ENCODE measurements around the gene TBC1D23.
"Not testable (repeated sequence)": the region's sequence is repeated elsewhere in the genome, so short reads cannot be mapped to it uniquely, and the experiment has no call there.

Gene TBC1D23

DNA sequence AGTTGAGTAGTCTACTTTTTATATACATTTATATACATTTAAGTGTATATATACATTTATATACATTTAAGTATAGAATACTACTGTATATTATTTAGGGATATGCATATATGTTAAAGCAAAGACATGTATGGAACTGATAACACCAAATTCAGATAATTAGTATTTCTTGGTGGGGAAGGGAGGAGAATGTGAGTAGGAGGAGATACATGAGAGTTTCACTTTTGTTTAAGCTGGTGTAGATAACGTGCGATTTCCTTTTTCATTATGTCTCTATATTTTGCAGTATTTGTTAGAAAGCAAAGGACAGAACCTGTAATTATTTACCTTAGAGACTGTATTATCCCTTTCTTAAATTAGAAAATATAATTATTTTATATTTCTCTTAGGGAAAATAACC lies 57.1 kb downstream of the TBC1D23 start:
- WGBS (ENCODE audit: extremely low coverage, insufficient coverage, insufficient read length) = no CpG with 5 or more reads among the region's 2 CpGs
- no peak overlapping the region for H2AK5ac ChIP-seq (ENCODE audit: low read length)
- no peak overlapping the region for H3K4me2 ChIP-seq (ENCODE audit: low read length)
- no peak overlapping the region for H3K27ac ChIP-seq (ENCODE audit: low read depth, low read length)
- H2AFZ ChIP-seq (ENCODE audit: insufficient read depth, low read length, poor library complexity) = no peak overlapping the region
- H3K4ac ChIP-seq (ENCODE audit: low read depth, low read length) = no peak overlapping the region
- H2BK5ac ChIP-seq (ENCODE audit: low read depth, low read length, poor library complexity) = no peak overlapping the region
- H4K12ac ChIP-seq (ENCODE audit: low read depth, low read length) = no peak overlapping the region
- H4K91ac ChIP-seq (ENCODE audit: low read depth, low read length) = no peak overlapping the region
- no peak overlapping the region for H3K23ac ChIP-seq (ENCODE audit: low read length)
- H3K4me3 ChIP-seq (ENCODE audit: low read depth, low read length) = no peak overlapping the region
- H3K36me3 ChIP-seq (ENCODE audit: control insufficient read depth in 1 of 2, insufficient read depth in 2 of 2, low read length in 2 of 2) = peaks cover 1 to 5% of the 10 kb centered on the region in 2 experiments
- H3K9me3 ChIP-seq (ENCODE audit: insufficient read depth, low read depth, low read length) = no peaks in the 10 kb centered on the region
- no peaks in the 10 kb centered on the region for H3K79me2 ChIP-seq (ENCODE audit: control insufficient read depth, insufficient read depth, low read length, poor library complexity)
- H2BK120ac ChIP-seq (ENCODE audit: insufficient read depth, low read length, poor library complexity) = no peak overlapping the region
- no peaks in the 10 kb centered on the region for H3K4me1 ChIP-seq (ENCODE audit: control insufficient read depth in 1 of 2, insufficient read depth in 2 of 2, low read length in 2 of 2)
- H3K18ac ChIP-seq (ENCODE audit: low read length) = no peak overlapping the region
- H3K27me3 ChIP-seq (ENCODE audit: insufficient read depth, low read length) = no peaks in the 10 kb centered on the region
- no peak for DNase-seq
- no peak overlapping the region for H2BK12ac ChIP-seq (ENCODE audit: low read length)
- H4K8ac ChIP-seq (ENCODE audit: low read depth, low read length) = no peak overlapping the region
- no peak overlapping the region for H3K9ac ChIP-seq (ENCODE audit: low read length)
- no peaks in the 10 kb centered on the region for H3K79me1 ChIP-seq (ENCODE audit: low read length)
- H3K14ac ChIP-seq (ENCODE audit: low read length) = no peak overlapping the region

DNA sequence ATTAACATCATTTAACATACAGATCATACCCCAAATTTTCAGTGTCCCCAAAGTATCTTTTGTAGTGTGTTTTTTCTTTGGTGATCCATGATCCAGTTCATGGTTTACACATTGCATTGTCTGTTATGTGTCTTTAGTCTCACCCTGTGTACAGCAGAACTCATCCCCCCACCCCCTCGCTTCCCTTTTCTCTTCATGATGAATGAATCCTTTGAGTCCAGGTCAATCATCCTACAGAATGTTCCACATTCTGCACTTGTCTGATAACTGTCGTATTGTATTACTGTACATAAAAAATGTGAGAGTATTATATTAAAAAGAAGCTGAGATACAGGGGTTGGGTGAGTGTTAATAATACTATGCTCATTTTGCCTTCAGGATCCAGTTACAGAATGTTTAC lies 59.2 kb downstream of the TBC1D23 start:
- Histone ChIP-seq H2BK5ac (ENCODE audit: low read depth, low read length, poor library complexity) (no peak overlapping the region), H4K8ac (ENCODE audit: low read depth, low read length) (no peak overlapping the region), H3K27me3 (ENCODE audit: insufficient read depth, low read length) (no peaks in the 10 kb centered on the region), H4K91ac (ENCODE audit: low read depth, low read length) (no peak overlapping the region), H3K4me1 (ENCODE audit: control insufficient read depth in 1 of 2, insufficient read depth in 2 of 2, low read length in 2 of 2) (no peaks in the 10 kb centered on the region), H3K79me1 (ENCODE audit: low read length) (no peaks in the 10 kb centered on the region), H3K14ac (ENCODE audit: low read length) (no peak overlapping the region), H3K36me3 (ENCODE audit: control insufficient read depth in 1 of 2, insufficient read depth in 2 of 2, low read length in 2 of 2) (peaks cover 0 to 2% of the 10 kb centered on the region in 2 experiments), H3K79me2 (ENCODE audit: control insufficient read depth, insufficient read depth, low read length, poor library complexity) (no peaks in the 10 kb centered on the region), H4K12ac (ENCODE audit: low read depth, low read length) (no peak overlapping the region), H2AFZ (ENCODE audit: insufficient read depth, low read length, poor library complexity) (no peak overlapping the region), H3K9ac (ENCODE audit: low read length) (no peak overlapping the region), H2BK12ac (ENCODE audit: low read length) (no peak overlapping the region), H3K9me3 (ENCODE audit: insufficient read depth, low read depth, low read length) (no peaks in the 10 kb centered on the region), H2AK5ac (ENCODE audit: low read length) (no peak overlapping the region), H3K4ac (ENCODE audit: low read depth, low read length) (no peak overlapping the region), H3K18ac (ENCODE audit: low read length) (no peak overlapping the region), H3K4me3 (ENCODE audit: low read depth, low read length) (no peak overlapping the region), H3K4me2 (ENCODE audit: low read length) (no peak overlapping the region), H3K23ac (ENCODE audit: low read length) (no peak overlapping the region), H3K27ac (ENCODE audit: low read depth, low read length) (no peak overlapping the region), H2BK120ac (ENCODE audit: insufficient read depth, low read length, poor library complexity) (no peak overlapping the region)
- no peak for DNase-seq
- WGBS (ENCODE audit: extremely low coverage, insufficient coverage, insufficient read length) = no CpG with 5 or more reads among the region's 2 CpGs

DNA sequence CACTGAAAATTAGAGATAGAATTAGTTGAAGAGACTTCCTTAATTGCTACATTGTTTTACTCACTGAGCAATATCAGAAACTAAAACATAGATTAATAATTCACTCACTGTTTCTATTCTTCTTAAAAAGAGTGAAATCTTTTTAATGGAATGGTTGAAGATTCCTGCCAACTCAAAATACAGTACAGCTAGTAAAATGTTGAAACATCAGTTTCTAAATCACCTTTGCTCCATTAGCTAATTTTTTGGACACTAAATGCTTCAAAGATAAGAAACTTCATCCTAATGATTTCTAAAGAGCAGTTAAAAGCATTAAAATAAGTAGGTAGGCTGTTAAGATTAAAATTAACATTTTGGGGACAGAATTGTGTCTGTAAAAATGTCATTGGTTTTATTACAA lies 63.3 kb downstream of the TBC1D23 start:
- Histone ChIP-seq H3K79me2 (ENCODE audit: control insufficient read depth, insufficient read depth, low read length, poor library complexity) (no peaks in the 10 kb centered on the region), H2BK120ac (ENCODE audit: insufficient read depth, low read length, poor library complexity) (no peak overlapping the region), H3K27me3 (ENCODE audit: insufficient read depth, low read length) (no peaks in the 10 kb centered on the region), H4K8ac (ENCODE audit: low read depth, low read length) (no peak overlapping the region), H3K4me1 (ENCODE audit: control insufficient read depth in 1 of 2, insufficient read depth in 2 of 2, low read length in 2 of 2) (no peaks in the 10 kb centered on the region), H3K4ac (ENCODE audit: low read depth, low read length) (no peak overlapping the region), H3K14ac (ENCODE audit: low read length) (no peak overlapping the region), H4K12ac (ENCODE audit: low read depth, low read length) (no peak overlapping the region), H3K36me3 (ENCODE audit: control insufficient read depth in 1 of 2, insufficient read depth in 2 of 2, low read length in 2 of 2) (peaks cover 0 to 4% of the 10 kb centered on the region in 2 experiments), H2BK12ac (ENCODE audit: low read length) (no peak overlapping the region), H3K9ac (ENCODE audit: low read length) (no peak overlapping the region), H2BK5ac (ENCODE audit: low read depth, low read length, poor library complexity) (no peak overlapping the region), H2AK5ac (ENCODE audit: low read length) (no peak overlapping the region), H3K79me1 (ENCODE audit: low read length) (no peaks in the 10 kb centered on the region), H3K18ac (ENCODE audit: low read length) (no peak overlapping the region), H2AFZ (ENCODE audit: insufficient read depth, low read length, poor library complexity) (no peak overlapping the region), H3K23ac (ENCODE audit: low read length) (no peak overlapping the region), H3K27ac (ENCODE audit: low read depth, low read length) (no peak overlapping the region), H4K91ac (ENCODE audit: low read depth, low read length) (no peak overlapping the region), H3K4me2 (ENCODE audit: low read length) (no peak overlapping the region), H3K4me3 (ENCODE audit: low read depth, low read length) (no peak overlapping the region), H3K9me3 (ENCODE audit: insufficient read depth, low read depth, low read length) (no peaks in the 10 kb centered on the region)
- DNase-seq = no peak

DNA sequence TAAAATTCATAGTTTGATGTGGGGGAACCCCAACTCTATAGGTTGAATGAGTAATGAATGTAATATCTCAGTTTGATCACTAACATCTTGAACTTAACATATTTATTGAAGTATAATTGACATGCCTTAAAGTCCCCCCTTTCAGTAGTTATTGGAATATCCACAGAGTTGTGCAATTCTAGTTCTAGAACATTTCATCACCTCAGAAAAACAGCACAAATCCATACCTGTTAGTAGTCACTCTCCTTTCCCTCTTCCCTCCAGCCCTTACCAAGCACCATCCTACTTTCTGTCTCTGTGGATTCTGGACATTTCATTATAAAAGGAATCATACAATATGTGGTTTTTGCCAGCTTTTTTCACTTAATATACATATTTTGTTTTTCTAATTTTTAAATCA lies 65.0 kb downstream of the TBC1D23 start:
- Histone ChIP-seq H2AFZ (ENCODE audit: insufficient read depth, low read length, poor library complexity) (no peak overlapping the region), H3K9ac (ENCODE audit: low read length) (no peak overlapping the region), H3K4me3 (ENCODE audit: low read depth, low read length) (no peak overlapping the region), H2BK5ac (ENCODE audit: low read depth, low read length, poor library complexity) (no peak overlapping the region), H4K12ac (ENCODE audit: low read depth, low read length) (no peak overlapping the region), H3K4ac (ENCODE audit: low read depth, low read length) (no peak overlapping the region), H3K27ac (ENCODE audit: low read depth, low read length) (no peak overlapping the region), H2AK5ac (ENCODE audit: low read length) (no peak overlapping the region), H3K14ac (ENCODE audit: low read length) (no peak overlapping the region), H3K79me1 (ENCODE audit: low read length) (no peaks in the 10 kb centered on the region), H2BK12ac (ENCODE audit: low read length) (no peak overlapping the region), H3K79me2 (ENCODE audit: control insufficient read depth, insufficient read depth, low read length, poor library complexity) (no peaks in the 10 kb centered on the region), H4K91ac (ENCODE audit: low read depth, low read length) (no peak overlapping the region), H3K18ac (ENCODE audit: low read length) (no peak overlapping the region), H3K36me3 (ENCODE audit: control insufficient read depth in 1 of 2, insufficient read depth in 2 of 2, low read length in 2 of 2) (peaks cover 0 to 2% of the 10 kb centered on the region in 2 experiments), H3K4me1 (ENCODE audit: control insufficient read depth in 1 of 2, insufficient read depth in 2 of 2, low read length in 2 of 2) (no peaks in the 10 kb centered on the region), H2BK120ac (ENCODE audit: insufficient read depth, low read length, poor library complexity) (no peak overlapping the region), H3K23ac (ENCODE audit: low read length) (no peak overlapping the region), H4K8ac (ENCODE audit: low read depth, low read length) (no peak overlapping the region), H3K27me3 (ENCODE audit: insufficient read depth, low read length) (no peaks in the 10 kb centered on the region), H3K4me2 (ENCODE audit: low read length) (no peak overlapping the region), H3K9me3 (ENCODE audit: insufficient read depth, low read depth, low read length) (no peaks in the 10 kb centered on the region)
- DNase-seq = no peak

DNA sequence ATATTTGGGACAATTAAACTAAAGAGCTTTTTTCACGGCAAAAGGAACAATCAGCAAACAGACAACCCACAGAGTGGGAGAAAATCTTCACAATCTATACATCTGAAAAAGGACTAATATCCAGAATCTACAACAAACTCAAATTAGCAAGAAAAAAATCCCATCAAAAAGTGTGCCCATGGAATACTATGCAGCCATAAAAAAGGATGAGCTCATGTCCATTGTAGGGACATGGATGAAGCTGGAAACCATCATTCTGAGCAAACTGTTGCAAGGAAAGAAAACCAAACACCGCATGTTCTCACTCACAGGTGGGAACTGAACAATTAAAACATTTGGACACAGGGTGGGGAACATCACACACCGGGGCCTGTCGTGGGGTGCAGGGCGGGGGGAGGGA lies 66.6 kb downstream of the TBC1D23 start:
- H3K27me3 ChIP-seq (ENCODE audit: insufficient read depth, low read length) = not testable (repeated sequence)

More for the DNA sequence above, 66.6 kb downstream of the TBC1D23 start:
- not testable (repeated sequence) for H4K12ac ChIP-seq (ENCODE audit: low read depth, low read length); DNase-seq; H2BK5ac ChIP-seq (ENCODE audit: low read depth, low read length, poor library complexity); H3K23ac ChIP-seq (ENCODE audit: low read length); H3K36me3 ChIP-seq (ENCODE audit: control insufficient read depth in 1 of 2, insufficient read depth in 2 of 2, low read length in 2 of 2); H2BK120ac ChIP-seq (ENCODE audit: insufficient read depth, low read length, poor library complexity); H3K27ac ChIP-seq (ENCODE audit: low read depth, low read length); H4K8ac ChIP-seq (ENCODE audit: low read depth, low read length); H3K4ac ChIP-seq (ENCODE audit: low read depth, low read length); H2BK12ac ChIP-seq (ENCODE audit: low read length); H3K4me3 ChIP-seq (ENCODE audit: low read depth, low read length); H2AK5ac ChIP-seq (ENCODE audit: low read length); H2AFZ ChIP-seq (ENCODE audit: insufficient read depth, low read length, poor library complexity); H4K91ac ChIP-seq (ENCODE audit: low read depth, low read length); H3K79me1 ChIP-seq (ENCODE audit: low read length); H3K9ac ChIP-seq (ENCODE audit: low read length); H3K79me2 ChIP-seq (ENCODE audit: control insufficient read depth, insufficient read depth, low read length, poor library complexity); H3K9me3 ChIP-seq (ENCODE audit: insufficient read depth, low read depth, low read length); H3K18ac ChIP-seq (ENCODE audit: low read length); H3K14ac ChIP-seq (ENCODE audit: low read length); H3K4me1 ChIP-seq (ENCODE audit: control insufficient read depth in 1 of 2, insufficient read depth in 2 of 2, low read length in 2 of 2); H3K4me2 ChIP-seq (ENCODE audit: low read length)
- WGBS (ENCODE audit: extremely low coverage, insufficient coverage, insufficient read length) = no CpG with 5 or more reads among the region's 5 CpGs

Measured in trophoblast cell (in vitro differentiated cells and primary cell).